CD4-positive, alpha-beta T cell treated with Interleukin-4 for 1 hour (primary cell): ENCODE data around the gene BOD1L1.
A peak's percentile ranks its signal among the peaks of the same experiment; 100 is the strongest.
"Not testable (repeated sequence)": the region's sequence is repeated elsewhere in the genome, so short reads cannot be mapped to it uniquely, and the experiment has no call there.

Experiments used
- DNase-seq, 2 donors: peaks; one replicate each; pipeline ENCODE4 v3.0.0-alpha.2; 2020 to 2022

Gene BOD1L1

DNA sequence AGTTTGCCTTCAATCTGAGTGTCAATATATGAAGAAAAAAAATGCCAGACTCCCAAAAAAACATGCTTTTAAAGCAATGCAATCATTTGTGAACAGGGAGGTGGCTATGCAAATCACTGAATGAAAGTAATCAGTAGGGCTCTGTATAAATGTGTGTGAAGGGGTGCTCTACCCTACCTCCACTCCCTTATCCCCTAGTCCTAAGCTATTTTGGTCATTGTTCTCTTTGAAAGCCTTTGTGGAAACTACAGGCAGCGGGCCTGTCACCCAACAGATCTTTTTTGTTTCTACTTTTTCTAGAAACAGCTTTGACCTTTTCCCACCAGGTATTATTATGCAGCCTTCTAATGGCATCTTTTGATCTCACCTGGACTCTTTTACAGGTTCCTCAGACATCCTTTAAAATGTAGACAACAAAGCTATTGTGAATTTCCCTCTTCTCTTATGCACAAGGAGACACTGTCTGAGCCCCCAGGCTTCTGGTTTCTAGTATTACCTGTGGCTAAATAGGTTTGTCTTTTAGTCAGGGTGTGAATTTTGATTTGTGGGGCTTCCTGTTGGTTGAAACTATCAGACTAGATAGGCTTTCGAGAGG lies 9.2 kb downstream of the BOD1L1 start:
- no peak for DNase-seq

DNA sequence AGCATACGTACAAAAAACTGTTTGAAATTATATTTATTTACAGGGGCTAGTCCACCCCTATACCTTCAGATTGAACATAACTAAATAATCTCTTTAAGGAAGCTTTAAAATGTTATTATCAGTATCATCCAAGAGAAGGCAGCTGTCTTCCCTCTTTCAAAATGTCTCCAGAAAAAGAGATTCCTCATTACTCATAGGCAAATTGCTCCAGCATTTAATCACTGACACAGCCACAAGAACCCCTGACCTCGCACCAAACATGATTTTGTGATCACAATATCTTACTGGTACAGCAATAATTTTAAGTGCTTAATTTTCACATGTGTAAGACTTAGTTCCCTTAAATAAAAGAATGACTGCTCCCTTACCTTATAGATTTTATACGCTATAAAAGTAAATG lies 9.7 kb downstream of the BOD1L1 start:
- DNase-seq: no peak

DNA sequence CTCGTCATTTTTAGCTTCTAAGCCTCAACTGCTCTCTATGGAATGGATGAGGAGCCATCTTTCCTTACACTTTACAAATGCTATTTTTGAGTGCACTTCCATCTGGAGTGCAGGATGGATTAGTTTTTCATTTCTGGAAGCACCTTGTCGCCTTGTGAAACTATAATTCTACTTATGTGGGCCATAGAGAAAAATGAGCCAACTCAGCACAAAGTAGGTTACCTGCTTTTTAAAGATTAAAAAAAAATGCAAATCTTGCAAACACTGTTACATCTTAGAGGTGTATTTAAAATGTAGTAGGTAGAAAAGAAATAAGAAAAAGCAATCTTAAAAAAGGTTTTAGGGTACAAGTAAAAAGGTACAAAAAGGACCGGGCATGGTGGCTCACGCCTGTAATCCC lies 10.9 kb downstream of the BOD1L1 start:
- no peak for DNase-seq

DNA sequence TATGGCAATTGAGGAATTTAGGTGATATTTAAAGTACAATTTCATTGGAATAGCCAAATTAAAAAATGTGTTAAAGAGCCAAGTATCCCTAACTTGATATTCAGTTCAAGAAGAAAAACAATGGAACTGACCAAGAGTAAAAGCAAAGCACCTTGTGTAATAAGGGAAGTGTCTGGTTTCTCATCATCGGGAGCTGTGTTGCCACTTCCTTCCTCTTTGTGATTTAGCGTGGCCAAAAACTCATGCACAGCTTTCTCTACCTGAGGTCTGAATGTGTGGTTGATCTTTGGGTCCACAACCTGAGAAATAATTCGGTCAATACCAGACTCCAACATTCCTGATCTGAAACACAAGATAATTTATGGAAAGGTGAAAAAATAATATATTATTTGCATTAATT lies 12.4 kb downstream of the BOD1L1 start:
- peak; percentile 9 to 45 for DNase-seq

DNA sequence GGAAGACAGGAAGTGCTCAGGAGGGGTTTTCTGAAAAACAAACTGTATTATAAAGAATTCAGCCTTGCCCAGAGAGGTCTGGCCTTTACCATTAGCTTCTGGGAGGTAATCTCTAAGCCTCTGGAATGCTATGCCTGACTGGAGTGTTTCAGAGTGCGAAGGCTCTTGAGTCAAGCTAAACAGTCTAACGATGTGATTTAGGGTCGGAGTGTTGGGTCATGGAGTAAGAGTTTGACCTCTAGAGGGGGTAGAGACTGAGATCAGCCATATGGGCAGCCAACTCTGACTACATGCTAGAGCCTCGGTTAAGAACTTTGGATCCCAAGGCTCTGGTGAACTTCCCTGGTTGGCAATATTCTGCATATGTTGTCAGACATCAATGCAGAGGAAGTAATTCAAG lies 15.0 kb downstream of the BOD1L1 start:
- no peak for DNase-seq

DNA sequence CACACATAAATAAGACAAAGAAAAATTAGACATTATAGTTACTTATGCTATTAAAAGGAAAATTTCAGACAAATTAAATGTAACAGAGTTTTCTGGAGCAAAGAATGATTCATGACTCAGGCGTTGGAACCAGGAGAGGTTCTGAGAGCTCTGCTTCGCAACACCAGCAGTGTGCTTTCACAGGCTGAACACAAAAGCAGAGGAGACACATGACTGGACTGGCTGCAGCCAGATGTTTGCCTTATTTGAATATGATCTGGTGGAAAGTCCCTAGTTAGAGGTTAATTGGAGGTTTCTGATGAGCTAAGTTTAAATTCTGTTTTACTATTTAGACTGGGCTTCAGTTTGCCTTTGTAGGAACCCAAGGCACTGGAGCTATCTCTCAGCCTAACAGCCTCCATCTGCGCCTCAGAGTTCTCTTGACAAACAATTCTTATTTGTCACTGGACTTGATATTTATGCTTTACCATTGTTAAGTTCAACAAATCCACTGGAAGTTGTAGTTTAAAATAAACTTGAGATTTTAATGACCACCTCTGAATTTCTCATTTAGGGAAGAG lies 16.2 kb downstream of the BOD1L1 start:
- peak in 1 of 2 donors; percentile 60 for DNase-seq

DNA sequence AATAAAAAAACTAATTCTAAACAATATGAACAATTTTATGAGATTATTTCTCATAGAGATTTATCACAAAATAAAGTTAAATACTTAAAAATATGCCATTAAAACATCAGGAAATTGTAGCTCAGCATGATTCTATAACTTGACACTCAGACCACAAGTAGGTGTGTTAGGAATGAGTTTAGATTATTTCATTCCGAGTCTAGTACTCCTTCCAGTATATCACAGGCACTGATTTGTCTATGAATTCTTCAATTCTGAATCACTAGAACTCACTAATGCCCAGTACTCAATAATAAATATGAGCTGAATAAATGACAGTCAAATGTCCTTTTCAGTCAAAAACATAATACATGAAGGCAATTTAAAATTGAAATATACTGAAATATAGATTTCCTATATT lies 22.2 kb downstream of the BOD1L1 start:
- no peak for DNase-seq

DNA sequence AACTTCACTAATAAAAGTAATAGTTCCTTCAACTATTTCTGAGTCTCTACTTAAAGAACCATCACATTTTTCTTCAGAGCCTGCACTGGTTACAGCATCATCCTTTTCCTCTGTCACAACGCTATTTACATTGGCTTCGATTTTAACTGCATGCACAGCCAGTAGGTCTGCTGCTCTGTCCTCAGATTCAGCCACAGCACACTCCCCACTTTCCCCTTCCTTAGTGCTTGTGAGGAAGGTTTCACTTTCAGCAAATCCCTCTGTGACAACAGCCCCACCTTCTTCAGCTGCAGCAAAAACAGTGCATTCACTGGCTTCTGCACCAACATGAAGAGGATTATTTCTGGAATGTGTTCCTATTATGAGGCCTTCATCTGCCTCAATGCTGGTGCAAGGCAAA lies 25.7 kb downstream of the BOD1L1 start:
- no peak for DNase-seq

DNA sequence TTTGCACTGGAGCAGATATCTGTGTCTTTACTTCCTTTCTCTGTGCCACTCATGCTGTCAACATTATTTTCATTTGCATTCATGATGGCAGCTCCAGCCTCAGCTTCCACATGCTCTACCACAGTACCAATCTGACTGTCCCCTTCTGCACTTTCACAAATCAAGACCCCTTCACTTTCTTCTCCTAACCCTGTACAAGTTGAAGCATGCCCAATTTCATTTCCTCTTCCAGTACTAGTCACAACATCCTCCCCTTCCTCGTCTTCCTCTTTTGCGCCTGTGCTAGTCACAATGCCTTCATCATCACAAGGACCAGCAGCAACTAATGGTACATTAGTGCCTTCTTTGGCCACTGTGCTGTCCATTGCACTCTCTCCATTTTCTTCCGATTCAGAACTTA lies 26.5 kb downstream of the BOD1L1 start:
- DNase-seq: peak in 1 of 2 donors; percentile 42

DNA sequence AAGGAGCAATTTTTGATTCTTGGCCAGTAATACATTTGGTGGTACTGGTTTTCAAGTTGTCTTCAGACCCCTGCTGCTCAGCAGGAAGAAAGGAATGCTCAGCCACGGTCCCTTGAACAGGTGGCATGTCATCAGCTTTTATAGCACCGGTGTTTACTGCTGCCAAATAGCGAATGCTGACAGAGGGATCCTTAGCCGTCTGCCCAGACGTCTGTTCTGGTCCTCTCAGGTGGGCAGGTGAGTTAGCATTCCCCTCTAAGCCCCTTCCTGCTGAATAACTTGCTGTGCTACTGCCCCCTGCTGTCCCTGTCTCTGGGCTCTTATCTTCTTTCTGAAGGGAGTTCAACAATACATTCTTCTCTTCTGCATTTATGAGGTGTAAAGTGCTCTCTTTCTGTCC lies 28.4 kb downstream of the BOD1L1 start:
- DNase-seq: no peak

DNA sequence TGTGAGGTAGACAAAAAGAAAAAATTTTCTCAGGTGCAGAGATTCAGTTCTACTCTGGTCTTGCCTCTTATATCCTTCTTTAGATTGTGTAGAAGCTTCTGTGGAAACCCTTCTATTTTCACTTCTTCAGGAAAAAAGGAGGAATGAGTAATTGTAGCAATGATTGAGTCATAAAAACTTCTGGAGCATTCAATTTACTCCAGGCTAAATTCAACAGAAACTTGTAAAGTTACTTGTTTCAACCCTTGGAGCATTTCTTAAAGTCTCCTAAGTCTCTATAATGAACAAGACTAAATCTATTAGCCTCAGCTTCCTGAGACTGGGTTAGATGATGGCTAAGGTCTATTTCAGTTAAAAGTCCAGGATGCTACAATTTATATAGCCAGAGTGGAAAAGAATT lies 29.9 kb downstream of the BOD1L1 start:
- DNase-seq: no peak

DNA sequence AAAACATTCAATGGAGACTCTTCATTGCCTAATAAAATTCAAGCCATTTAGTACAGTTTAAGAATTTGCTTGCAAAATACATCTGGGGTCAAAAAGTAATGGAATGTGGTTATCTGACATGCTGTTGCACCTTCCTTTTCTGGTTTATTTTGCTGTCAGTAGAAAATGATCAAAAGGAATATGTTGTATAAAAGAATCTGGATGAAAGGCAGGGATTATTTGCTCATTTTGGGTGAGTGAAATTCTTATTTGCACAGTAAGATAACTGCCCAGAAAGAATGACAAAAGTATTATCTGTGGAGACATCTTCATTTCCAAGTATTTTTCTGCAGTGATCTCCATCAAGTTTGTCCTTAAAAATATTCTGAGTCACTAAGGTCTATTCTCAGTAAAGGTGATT lies 30.4 kb downstream of the BOD1L1 start:
- no peak for DNase-seq

DNA sequence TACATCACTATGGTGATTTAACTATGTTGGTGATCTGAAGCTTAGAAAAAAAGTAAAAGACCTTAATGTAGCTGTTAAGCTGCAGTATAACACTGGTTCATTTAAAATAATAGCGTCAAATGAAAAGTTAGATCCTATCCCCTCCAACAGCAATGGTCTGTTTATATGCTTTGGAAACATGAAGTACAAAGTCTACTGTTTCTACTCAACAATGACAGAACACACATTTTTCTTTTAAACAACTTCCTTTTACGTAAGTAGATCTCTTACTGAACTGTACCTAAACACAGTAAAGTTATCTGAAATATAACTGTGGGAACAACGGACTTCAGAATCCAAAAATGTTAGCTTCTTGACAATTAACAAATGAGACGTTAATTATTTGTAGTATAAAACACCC lies 35.3 kb downstream of the BOD1L1 start:
- DNase-seq: no peak

DNA sequence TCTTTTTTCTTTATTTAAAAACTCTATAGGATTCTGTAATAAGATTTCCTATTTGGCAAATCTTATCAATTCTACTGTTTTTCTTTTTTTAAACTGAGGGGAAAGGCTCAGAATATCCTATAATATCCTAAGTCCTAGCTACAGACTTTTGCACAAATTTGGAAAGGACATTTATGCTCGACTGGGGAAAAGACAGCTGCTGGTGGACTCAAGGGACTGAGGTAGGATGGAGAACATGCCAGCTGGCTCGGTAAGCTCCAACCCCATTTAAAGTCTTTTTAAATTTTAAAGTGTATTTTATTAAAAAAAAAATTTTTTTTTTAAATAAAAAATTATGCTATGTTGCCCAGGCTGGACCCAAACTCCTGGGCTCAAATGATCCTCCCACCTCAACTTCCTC lies 36.8 kb downstream of the BOD1L1 start:
- DNase-seq: no peak

DNA sequence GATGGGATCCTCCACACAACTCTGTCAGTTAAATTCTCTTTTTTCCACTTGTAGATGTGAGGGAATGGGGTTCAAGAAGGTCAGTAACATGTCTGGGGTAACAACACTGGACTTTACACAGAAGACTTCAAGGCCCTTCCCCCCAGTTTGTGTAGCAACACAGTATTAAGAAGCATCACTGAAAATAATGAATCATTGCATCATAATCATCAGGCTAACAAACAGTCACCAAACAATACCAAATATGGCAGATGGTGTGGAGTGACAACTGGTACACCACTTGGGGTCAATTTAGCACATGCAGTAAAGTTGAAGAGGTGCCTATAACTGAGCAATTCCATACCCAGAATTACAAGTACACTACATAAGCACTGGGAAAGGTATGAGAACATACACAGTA lies 38.6 kb downstream of the BOD1L1 start:
- DNase-seq: no peak

DNA sequence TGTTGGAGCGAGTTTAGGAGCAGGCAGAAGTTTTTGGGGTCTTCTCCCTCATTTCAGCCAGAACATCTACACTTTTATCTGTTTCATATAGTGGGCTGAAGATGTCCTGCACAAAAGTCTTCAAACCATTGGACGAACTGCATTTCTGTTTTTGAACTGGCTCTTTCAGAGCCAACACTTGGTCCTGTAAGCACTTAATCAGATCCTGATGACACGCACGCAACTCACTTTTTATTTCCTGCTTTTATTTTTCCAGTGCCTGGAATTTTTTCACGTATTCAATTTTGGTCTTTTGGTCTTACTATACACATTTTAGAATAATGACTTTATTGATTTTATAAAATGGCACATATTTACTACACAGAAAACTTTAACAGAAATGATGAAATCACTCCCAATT lies 43.0 kb downstream of the BOD1L1 start:
- DNase-seq: no peak

DNA sequence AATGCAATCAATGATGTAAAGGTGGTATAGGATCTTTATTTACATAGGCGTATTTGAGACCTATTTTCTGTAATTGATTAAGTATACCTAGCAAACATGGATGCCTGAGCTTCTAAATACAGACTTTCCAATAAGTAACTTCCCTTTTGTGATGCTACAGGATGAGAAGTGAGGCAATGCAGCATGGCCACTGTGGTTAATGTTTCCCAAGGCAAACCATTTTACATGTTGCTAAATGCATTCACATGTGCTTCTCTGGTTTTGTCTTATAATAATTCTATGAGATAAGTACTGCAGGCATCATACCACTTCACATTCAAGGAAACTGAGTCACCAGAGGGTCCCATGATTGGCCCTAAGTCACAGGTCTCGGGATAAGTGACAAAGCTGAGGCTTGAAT lies 47.5 kb downstream of the BOD1L1 start:
- DNase-seq: no peak

DNA sequence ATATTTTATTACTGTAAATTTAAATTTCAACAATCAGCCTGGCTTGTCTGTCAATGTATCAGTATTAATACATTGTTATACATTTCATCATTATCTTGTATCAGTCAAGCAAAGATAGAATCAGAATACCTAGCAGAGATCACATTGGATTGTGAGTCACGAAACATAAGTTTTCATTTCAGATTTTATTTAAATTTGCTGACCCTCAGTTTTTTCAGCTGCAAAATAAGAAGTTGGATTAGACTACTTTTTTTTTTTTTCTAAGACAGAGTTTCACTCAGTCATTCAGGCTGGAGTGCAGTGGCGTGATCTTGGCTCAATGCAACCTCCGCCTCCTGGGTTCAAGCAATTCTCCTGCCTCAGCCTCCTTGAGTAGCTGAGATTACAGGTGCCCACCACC lies 49.9 kb downstream of the BOD1L1 start:
- DNase-seq: no peak

DNA sequence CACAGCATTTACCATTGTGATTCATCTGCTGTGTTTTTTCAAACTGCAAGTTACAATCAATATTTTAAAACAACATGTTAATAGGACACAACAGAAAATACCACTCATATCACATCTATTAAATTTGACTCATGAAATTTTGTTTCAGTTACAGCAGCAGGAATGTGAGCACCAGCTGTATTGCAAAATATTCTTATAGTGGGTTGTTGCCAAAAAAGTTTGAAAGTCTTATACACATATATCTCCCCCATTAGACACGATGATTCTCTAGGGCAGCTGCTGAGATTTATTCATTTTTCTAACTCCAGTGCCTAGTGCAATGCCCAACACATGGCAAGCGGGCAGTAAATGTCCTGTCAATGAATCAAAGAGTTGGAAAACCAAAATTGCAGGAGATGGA lies 56.6 kb downstream of the BOD1L1 start:
- no peak for DNase-seq

DNA sequence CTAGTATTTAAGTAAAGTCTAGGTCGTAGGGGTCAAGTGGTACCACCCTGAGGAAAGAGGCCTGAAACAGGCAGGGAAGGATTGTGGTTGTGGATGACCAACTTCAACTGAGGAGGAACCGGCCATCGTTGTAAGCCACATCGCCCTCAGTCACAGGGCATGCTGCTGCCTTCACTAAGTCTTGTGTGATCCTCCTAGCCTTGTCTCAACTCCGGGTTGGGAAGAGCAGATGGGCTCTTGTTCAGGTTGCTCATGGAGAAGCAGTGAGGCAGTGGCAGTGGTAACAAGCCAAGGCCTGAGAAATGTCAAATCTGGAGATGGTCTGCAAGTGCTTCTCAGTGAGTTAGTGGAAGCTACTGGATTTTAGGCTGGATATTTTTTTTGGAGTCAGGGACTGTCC lies 60.4 kb downstream of the BOD1L1 start:
- no peak for DNase-seq

DNA sequence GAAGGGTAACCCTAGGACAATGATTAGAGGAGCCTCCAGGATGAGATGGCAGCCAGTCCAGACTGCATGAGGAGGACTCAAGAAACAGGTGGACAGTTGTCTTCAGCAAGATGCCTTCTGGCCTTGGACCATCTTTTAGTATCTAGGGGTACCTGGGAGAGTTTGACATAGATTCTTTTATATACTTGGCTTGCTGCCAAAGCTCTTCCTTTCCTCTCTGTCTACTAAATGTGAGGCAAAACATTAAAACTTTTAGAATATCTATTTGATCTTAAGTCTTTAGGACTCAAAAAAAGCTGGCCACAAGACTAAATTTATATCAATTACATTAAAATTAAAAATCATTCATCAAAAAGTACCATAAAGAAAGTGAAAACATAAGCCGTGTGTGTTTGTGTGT lies 64.6 kb downstream of the BOD1L1 start:
- DNase-seq: no peak

DNA sequence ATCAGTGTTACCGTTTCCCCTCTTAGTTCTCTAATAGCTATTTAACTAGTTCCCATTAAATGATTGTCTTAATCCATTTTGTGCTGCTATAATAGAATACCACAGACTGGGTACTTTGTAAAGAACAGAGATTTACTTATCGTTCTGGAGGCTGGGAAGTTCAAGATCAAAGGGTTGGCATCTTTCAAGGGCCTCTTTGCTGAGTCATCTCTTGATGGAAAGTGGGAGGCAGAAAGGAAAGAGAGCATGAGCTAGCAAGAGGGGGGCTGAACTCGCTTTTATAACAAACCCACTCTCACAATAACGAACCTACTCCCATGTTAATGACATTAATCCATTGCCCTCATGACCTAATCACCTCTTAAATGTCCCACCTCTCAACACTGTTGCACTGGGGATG lies 65.9 kb downstream of the BOD1L1 start:
- no peak for DNase-seq

DNA sequence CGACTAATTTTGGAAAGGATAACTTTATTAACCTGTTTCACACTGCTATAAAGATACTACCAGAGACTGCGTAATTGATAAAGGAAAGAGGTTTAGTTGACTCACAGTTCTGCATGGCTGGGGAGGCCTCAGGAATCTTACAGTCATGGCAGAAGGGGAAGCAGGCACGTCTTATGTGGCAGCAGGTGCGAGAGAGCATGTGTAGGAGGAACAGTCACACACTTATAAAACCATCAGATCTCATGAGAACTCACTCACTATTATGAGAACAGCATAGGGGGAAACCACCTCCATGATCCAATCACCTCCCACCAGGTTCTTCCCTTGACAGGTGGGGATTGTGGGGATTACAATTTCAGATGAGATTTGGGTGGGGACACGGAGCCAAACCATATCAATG lies 67.4 kb downstream of the BOD1L1 start:
- not testable (repeated sequence) for DNase-seq

DNA sequence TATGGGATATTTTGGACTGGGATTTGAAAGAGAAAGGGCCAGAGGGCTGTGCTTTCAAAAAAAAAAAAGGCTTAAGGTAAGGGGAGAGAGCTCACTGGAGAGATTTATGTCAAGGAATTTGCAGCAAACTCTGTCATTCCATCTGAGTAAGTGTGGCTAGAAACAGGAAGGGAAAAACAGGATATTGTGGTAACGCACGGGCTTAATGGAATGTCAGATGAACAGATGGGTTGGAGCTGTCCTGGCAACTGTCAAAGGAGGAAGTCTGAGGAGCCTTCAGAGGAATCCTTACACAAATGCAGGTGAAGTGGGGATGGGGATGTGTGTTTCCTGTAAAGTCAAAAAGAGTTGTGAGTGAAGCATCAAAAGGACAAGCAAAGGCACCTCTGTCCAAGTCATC lies 68.1 kb downstream of the BOD1L1 start:
- DNase-seq: no peak

DNA sequence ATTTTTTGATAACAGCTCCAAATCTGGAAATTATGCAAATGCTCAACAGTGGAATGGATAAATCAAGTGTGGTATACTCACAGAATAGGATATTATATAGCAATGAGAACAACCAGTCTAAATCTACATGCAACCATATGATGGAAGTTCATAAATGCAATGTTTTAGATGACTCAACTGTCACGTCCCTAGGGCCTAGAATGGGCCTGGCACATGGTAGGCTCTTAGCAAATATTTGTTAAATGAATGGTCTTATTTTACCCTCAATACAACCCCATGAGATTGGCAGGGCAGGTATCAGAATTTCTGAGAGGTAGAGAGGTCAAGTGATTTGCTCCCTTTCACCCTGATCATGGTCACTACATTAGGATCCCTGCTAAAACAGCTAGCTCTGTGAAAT lies 68.6 kb downstream of the BOD1L1 start:
- no peak for DNase-seq

DNA sequence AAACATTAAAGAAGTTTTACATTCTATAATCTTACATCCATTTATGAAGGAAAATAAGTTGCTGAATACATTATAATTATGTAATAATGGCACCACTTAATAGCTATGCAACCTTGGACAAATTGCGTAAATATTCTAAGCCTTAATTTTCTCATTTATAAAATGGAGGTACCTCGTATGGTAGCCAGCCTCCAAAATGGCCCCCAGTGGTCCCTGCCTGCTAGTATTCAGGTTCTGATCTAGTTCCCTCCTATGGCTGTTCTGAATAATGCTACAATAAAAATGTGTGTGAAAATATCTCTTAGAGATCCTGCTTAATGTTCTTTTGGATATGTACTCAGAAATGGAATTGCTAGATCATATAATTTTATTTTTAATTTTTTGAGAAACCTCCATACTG lies 72.2 kb downstream of the BOD1L1 start:
- no peak for DNase-seq
